Breast epithelium (tissue), 3 donors: Measurements from ENCODE around the gene PIK3R2.

Source experiments
- POLR2A ChIP-seq: fragments of 450-650 bp; IDR thresholded peaks from one replicate; pipeline ENCODE4 v1.6.1; 2016; ENCODE audit warnings: antibody characterized with exemption, mild to moderate bottlenecking, moderate library complexity
- POLR2AphosphoS5 ChIP-seq, 3 donors: sonication (generic); formaldehyde crosslinking; IDR thresholded peaks; one replicate each; pipeline ENCODE4 v1.6.1; 2017; ENCODE audit warnings: antibody characterized with exemption in 3 of 3

DNA sequence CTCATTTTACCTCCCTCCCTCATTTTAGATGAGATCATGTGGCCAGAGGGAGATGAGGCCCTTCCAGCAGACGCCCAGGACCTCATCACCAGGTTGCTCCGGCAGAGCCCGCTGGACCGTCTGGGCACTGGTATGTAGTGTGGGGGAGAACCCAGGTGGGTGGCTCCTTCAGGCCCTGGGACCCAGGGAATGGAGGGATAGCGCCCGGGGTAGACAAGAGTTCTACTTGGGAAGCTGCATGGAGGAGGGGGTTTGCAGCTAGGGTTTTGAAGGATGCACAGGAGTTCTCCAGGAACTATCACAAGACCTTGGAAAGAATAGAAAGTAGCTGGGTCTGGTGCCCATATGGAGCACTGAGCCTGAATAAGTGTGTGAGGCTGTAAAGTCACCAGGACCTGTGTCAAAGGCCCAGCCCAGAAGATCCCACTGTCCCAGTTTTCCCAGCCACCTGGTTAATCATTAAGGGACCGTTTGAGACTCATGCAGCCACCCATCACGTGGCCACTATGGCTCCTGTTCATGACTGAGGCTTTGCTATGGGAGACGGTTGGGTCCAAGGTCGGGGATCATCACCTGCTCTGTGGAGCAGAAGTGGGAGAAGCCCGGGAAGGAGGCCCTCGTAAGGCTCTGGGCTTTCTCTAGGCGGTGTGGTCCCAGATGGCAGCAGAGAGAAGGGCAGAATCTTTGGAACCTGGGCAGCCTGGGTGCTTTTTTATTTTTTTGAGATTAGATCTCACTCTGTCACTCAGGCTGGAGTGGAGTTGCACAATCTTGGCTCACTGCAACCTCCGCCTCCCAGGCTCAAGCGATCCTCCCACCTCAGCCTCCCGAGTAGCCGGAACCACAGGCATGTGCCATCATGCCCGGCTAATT is 17.0 kb upstream of the PIK3R2 start:
- TF ChIP-seq POLR2AphosphoS5 (IDR thresholded peaks at IDR 0.05) (no peak), POLR2A (no peak)
